NT2/D1 (cell line): ENCODE measurements around the gene DDI2.

Source experiments
- SUZ12 ChIP-seq: IDR thresholded peaks from 2 replicates; pipeline ENCODE4 v1.6.1; 2011; ENCODE audit not compliant: insufficient read length, insufficient read depth; ENCODE audit errors: extremely low read depth
- YY1 ChIP-seq: IDR thresholded peaks from 2 replicates; pipeline ENCODE4 v1.6.1; 2011; ENCODE audit not compliant: insufficient read length, insufficient read depth
- ZNF274 ChIP-seq: IDR thresholded peaks from 2 replicates; pipeline ENCODE4 v1.6.1; 2011; ENCODE audit warnings: mild to moderate bottlenecking, low read depth, low read length

GRCh38 chr1:15706751-15707150 is 89.5 kb downstream of the DDI2 start:
- TF ChIP-seq SUZ12 (no peak), YY1 (no peak), ZNF274 (no peak)
